OCI-LY7 (cell line): ENCODE measurements around the gene CD44. TPM values are rescaled to one million over a fixed set of nuclear protein-coding genes. Genes with fewer than 3 reads are reported as not detected.

Source experiments
- BruUV-seq: library from RNA; stranded (reverse); fragments of 400-500 nt; replicated peaks from 2 replicates; lab custom pipeline; 2021; lab: Mats Ljungman, UMichigan
- CTCF ChIA-PET: fragments of 300-600 bp; sonication (Branson Sonifier 250); formaldehyde crosslinking; loops from one replicate; lab custom pipeline; 2022; ENCODE audit warnings: antibody characterized with exemption; ENCODE audit not compliant: unreplicated experiment; lab: Charles Lee
- POLR2A ChIA-PET: fragments of 300-600 bp; sonication (Branson Sonifier 250); formaldehyde crosslinking; loops from one replicate; lab custom pipeline; 2022; ENCODE audit warnings: antibody characterized with exemption; lab: Charles Lee
- DNase-seq: peaks from one replicate; pipeline ENCODE4 v3.0.0-alpha.2; 2015; ENCODE audit warnings: low spot score
- H2AFZ ChIP-seq: fragments of 200-600 bp; sonication (generic), shearing (Covaris generic); 2 replicates; pipeline ENCODE4 v1.6.1; 2014; ENCODE audit warnings: mild to moderate bottlenecking, antibody characterized with exemption, low read length, moderate library complexity
- H3K27ac ChIP-seq: fragments of 200-600 bp; sonication (generic); 2 replicates; pipeline ENCODE4 v1.5.1; 2014; ENCODE audit warnings: mixed run types, low read depth, mild to moderate bottlenecking, moderate library complexity, low read length, inconsistent platforms; ENCODE audit not compliant: poor library complexity, severe bottlenecking
- H3K36me3 ChIP-seq: fragments of 200-600 bp; sonication (generic); 2 replicates; pipeline ENCODE4 v1.6.1; 2014; ENCODE audit warnings: mild to moderate bottlenecking, antibody characterized with exemption, low read length, moderate library complexity, mixed read lengths; ENCODE audit not compliant: insufficient read depth
- H3K4me1 ChIP-seq: fragments of 200-600 bp; sonication (generic); 2 replicates; pipeline ENCODE4 v1.5.1; 2014; ENCODE audit warnings: mild to moderate bottlenecking, low read length; ENCODE audit not compliant: insufficient read depth, poor library complexity, severe bottlenecking
- H3K4me2 ChIP-seq: fragments of 200-600 bp; sonication (generic); 2 replicates; pipeline ENCODE4 v1.6.1; 2014; ENCODE audit warnings: mild to moderate bottlenecking, low read length
- H3K4me3 ChIP-seq: fragments of 200-600 bp; sonication (generic); 2 replicates; pipeline ENCODE4 v1.5.1; 2014; ENCODE audit warnings: mild to moderate bottlenecking, low read depth, low read length; ENCODE audit not compliant: poor library complexity, severe bottlenecking
- H3K79me2 ChIP-seq: fragments of 200-600 bp; sonication (generic); 2 replicates; pipeline ENCODE4 v1.6.1; 2016; ENCODE audit warnings: low read depth, mild to moderate bottlenecking, low read length, moderate library complexity, mixed read lengths; ENCODE audit not compliant: insufficient read depth
- H3K9me2 ChIP-seq: fragments of 200-600 bp; sonication (generic); 2 replicates; pipeline ENCODE4 v1.6.1; 2016; ENCODE audit warnings: mild to moderate bottlenecking, low read length, mixed read lengths; ENCODE audit not compliant: insufficient read depth
- H3K9me3 ChIP-seq: fragments of 200-600 bp; sonication (generic); 2 replicates; pipeline ENCODE4 v1.6.1; 2014; ENCODE audit warnings: mild to moderate bottlenecking, mixed run types, low read length, mixed read lengths
- H4K20me1 ChIP-seq: fragments of 200-600 bp; sonication (generic); 2 replicates; pipeline ENCODE4 v1.6.1; 2014; ENCODE audit warnings: mild to moderate bottlenecking, antibody characterized with exemption, low read length, moderate library complexity, mixed read lengths; ENCODE audit not compliant: insufficient read depth
- EZH2phosphoT487 ChIP-seq: fragments of 200-600 bp; sonication (generic); IDR thresholded peaks from 2 replicates; pipeline ENCODE4 v1.6.1; 2018; ENCODE audit warnings: low read depth, borderline replicate concordance, mild to moderate bottlenecking, mixed run types, antibody characterized with exemption, low read length, moderate library complexity, mixed read lengths
- intact Hi-C: fragments of 100-400 bp; cut with micrococcal nuclease; formaldehyde crosslinking; loops from one replicate; pipeline ENCODE4 v1.10.0; 2022; ENCODE audit not compliant: unreplicated experiment
- total RNA-seq, 2 experiments: library from RNA; depleted of rRNA in 1 of 2; stranded (reverse); fragments of >200 nt in 1 of 2; shearing (Covaris generic) in 1 of 2; gene quantifications; 2 replicates each; pipeline ENCODE4 v1.2.3, GENCODE V29; 2014 to 2022
- TF ChIP-seq, protein P1 (sequence below): fragments of 200-600 bp; sonication (generic); conservative IDR thresholded peaks from 2 replicates; pipeline ENCODE4 v1.5.1; 2014; ENCODE audit warnings: mild to moderate bottlenecking, antibody characterized with exemption, low read length, moderate library complexity, mixed read lengths

The CD44 gene
- total RNA-seq, 2 experiments from 2014 or later = 0.55 TPM; not detected in 1

DNA sequence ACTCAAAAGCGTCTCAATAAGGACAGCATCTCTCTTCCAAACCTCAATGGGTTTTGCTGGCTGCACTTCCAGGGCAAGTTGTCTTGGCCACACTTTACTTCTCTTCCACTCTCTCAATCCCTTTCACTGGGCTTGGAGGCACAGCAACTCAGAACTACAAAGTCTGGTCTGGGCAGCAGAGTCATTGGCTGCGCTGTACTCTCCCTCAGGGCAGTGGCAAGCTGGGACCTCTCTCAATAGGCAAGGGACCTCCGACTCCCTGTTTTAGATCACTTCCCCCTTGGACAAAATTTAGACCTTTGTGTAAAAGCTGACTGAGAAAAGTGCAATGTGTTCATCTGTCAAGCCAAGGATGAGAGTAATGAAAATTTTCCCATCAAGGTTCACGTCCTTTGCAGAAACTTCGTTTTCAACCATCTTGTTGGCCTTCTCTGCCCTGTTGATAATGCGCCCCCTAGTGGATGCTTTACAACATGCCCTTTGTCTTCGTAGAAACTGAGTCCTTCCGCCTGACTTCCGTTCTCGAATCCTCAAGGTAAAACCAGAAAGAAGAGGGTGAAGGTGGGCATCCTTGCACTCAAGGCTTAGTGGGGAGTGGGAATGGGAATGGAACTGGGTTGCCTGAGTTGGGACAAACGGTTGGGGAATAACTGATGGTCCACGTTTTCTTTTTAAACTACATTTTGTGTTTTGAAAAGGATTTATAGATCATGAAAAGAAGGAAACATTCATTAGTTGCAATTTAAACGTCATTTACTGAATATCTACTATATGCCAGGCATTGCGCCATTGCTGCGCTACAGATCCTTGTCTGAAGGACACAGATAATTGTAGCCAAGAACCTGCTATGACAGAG lies 99.1 kb downstream of the CD44 start:
- no peak overlapping the region for H3K4me3 ChIP-seq
- TF ChIP-seq, protein P1, sequence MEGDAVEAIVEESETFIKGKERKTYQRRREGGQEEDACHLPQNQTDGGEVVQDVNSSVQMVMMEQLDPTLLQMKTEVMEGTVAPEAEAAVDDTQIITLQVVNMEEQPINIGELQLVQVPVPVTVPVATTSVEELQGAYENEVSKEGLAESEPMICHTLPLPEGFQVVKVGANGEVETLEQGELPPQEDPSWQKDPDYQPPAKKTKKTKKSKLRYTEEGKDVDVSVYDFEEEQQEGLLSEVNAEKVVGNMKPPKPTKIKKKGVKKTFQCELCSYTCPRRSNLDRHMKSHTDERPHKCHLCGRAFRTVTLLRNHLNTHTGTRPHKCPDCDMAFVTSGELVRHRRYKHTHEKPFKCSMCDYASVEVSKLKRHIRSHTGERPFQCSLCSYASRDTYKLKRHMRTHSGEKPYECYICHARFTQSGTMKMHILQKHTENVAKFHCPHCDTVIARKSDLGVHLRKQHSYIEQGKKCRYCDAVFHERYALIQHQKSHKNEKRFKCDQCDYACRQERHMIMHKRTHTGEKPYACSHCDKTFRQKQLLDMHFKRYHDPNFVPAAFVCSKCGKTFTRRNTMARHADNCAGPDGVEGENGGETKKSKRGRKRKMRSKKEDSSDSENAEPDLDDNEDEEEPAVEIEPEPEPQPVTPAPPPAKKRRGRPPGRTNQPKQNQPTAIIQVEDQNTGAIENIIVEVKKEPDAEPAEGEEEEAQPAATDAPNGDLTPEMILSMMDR = peak; percentile 99
- no peak for TF ChIP-seq EZH2phosphoT487
- peak overlapping the region; percentile 39; the same call in 1 of the 2 replicates for H2AFZ ChIP-seq
- DNase-seq = peak; percentile 83
- CTCF ChIA-PET = interaction anchor here (1.0 to 1.3 kb wide), 3 partner anchors 64 to 166 kb away, joined by 3 read pairs; no protein-coding TSS in a partner anchor
- no TSS peak for BruUV-seq
- no peak overlapping the region for H3K27ac ChIP-seq
- intact Hi-C loops = loop anchor here (1.0 to 5.0 kb wide), 5 partner anchors 76 to 312 kb away; no protein-coding TSS in a partner anchor
- peaks cover 12% of the 10 kb centered on the region for H3K4me1 ChIP-seq
- no peak overlapping the region for H3K4me2 ChIP-seq
- no peaks in the 10 kb centered on the region for H3K9me3 ChIP-seq
- no peaks in the 10 kb centered on the region for H3K36me3 ChIP-seq
- no peaks in the 10 kb centered on the region for H4K20me1 ChIP-seq
- H3K9me2 ChIP-seq = no peaks in the 10 kb centered on the region
- H3K79me2 ChIP-seq = no peaks in the 10 kb centered on the region
- POLR2A ChIA-PET = interaction anchor here (1.3 kb wide), 1 partner anchor 20 kb away, joined by 3 read pairs; no protein-coding TSS in a partner anchor

DNA sequence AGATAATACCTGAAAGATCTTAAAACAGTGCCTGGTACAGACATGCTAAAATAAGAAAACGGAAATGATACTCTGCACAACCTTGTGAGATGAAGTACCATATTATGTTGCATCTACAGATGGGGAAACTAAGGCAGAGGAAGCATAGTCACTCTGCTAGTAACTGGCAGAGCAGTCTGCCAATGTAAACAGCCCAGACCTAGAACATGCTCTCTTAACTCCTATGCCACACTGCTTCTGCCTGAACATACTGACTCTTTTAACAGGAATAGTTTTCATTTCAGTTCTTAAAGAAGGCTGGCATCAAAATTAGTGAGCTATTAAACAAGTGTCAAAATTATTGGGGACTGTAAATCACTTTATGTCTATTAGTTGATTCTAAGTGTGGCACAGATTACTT lies 99.9 kb downstream of the CD44 start:
- no peak overlapping the region for H3K27ac ChIP-seq
- no TSS peak for BruUV-seq
- no peaks in the 10 kb centered on the region for H3K36me3 ChIP-seq
- no peak overlapping the region for H3K4me2 ChIP-seq
- intact Hi-C loops = loop anchor here (1.0 to 5.0 kb wide), 5 partner anchors 77 to 313 kb away; no protein-coding TSS in a partner anchor
- H3K4me1 ChIP-seq = peaks cover 12% of the 10 kb centered on the region
- no peaks in the 10 kb centered on the region for H3K79me2 ChIP-seq
- no peak overlapping the region for H3K4me3 ChIP-seq
- ChIA-PET POLR2A (interaction anchor here (1.3 kb wide), 1 partner anchor 19 kb away, joined by 3 read pairs; no protein-coding TSS in a partner anchor), CTCF (interaction anchor here (1.1 kb wide), 1 partner anchor 66 kb away, joined by 3 read pairs; no protein-coding TSS in a partner anchor)
- H3K9me2 ChIP-seq = no peaks in the 10 kb centered on the region
- TF ChIP-seq, protein P1 = no peak
- no peak for TF ChIP-seq EZH2phosphoT487
- H3K9me3 ChIP-seq = no peaks in the 10 kb centered on the region
- H2AFZ ChIP-seq = no peak overlapping the region; the same call in 1 of the 2 replicates
- H4K20me1 ChIP-seq = no peaks in the 10 kb centered on the region
- no peak for DNase-seq
